Peyer's patch (tissue), 4 donors: ENCODE measurements around the gene ROBO1.

Experiments used
- CTCF ChIP-seq, 6 experiments: fragments of 450-650 bp in 4 of 6; fragments of 200-600 bp in 2 of 6; sonication (generic) in 1 of 6; IDR thresholded peaks; one replicate each; pipeline ENCODE4 v1.5.1; 2017 to 2019; ENCODE audit warnings: antibody characterized with exemption in 6 of 6, mild to moderate bottlenecking in 3 of 6, moderate library complexity in 1 of 6
- POLR2A ChIP-seq, 2 donors: fragments of 450-650 bp; IDR thresholded peaks; one replicate each; pipeline ENCODE4 v1.5.1; 2017; ENCODE audit warnings: antibody characterized with exemption in 2 of 2, mild to moderate bottlenecking in 2 of 2, moderate library complexity in 2 of 2

- TF ChIP-seq CTCF (IDR thresholded peaks at IDR 0.05) (no peak), POLR2A (IDR thresholded peaks at IDR 0.05) (no peak)
Measured at GRCh38 chr3:78703944-78704343, 1063.9 kb downstream of the ROBO1 start.
